Neutrophil (primary cell): ENCODE results near the gene DBP.
"Not testable (repeated sequence)": the region's sequence is repeated elsewhere in the genome, so short reads cannot be mapped to it uniquely, and the experiment has no call there.

Source experiments
- H3K27ac ChIP-seq: fragments of 200-600 bp; sonication (generic); 2 replicates; pipeline ENCODE4 v1.5.1; 2016; ENCODE audit warnings: mild to moderate bottlenecking, moderate library complexity
- H3K27me3 ChIP-seq: fragments of 200-600 bp; sonication (generic); 2 replicates; pipeline ENCODE4 v1.6.0; 2016; ENCODE audit warnings: mild to moderate bottlenecking
- H3K36me3 ChIP-seq: fragments of 200-600 bp; sonication (generic); 2 replicates; pipeline ENCODE4 v1.5.1; 2017
- H3K4me1 ChIP-seq, 2 experiments: fragments of 200-600 bp in 1 of 2; sonication (generic) in 1 of 2; 1 replicate in 1 of 2; 2 replicates in 1 of 2; pipeline versions ENCODE4 v1.5.1 to v1.6.1; 2013 to 2016; ENCODE audit warnings: low read depth in 1 of 2, low read length in 1 of 2, mild to moderate bottlenecking in 1 of 2, moderate library complexity in 1 of 2; ENCODE audit not compliant: control insufficient read depth in 1 of 2, insufficient read depth in 1 of 2
- H3K4me3 ChIP-seq, 2 experiments: fragments of 200-600 bp in 1 of 2; sonication (generic) in 1 of 2; 1 replicate in 1 of 2; 2 replicates in 1 of 2; pipeline ENCODE4 v1.5.1; 2013 to 2016; ENCODE audit warnings: low read depth in 1 of 2, low read length in 1 of 2, mild to moderate bottlenecking in 1 of 2, moderate library complexity in 1 of 2
- H3K9me3 ChIP-seq: fragments of 200-600 bp; sonication (generic); 2 replicates; pipeline ENCODE4 v1.5.1; 2016
- TF ChIP-seq, protein P1 (sequence below): fragments of 200-600 bp; sonication (generic); IDR thresholded peaks from 2 replicates; pipeline ENCODE4 v1.5.1; 2016; ENCODE audit warnings: antibody characterized with exemption

Gene DBP

DNA sequence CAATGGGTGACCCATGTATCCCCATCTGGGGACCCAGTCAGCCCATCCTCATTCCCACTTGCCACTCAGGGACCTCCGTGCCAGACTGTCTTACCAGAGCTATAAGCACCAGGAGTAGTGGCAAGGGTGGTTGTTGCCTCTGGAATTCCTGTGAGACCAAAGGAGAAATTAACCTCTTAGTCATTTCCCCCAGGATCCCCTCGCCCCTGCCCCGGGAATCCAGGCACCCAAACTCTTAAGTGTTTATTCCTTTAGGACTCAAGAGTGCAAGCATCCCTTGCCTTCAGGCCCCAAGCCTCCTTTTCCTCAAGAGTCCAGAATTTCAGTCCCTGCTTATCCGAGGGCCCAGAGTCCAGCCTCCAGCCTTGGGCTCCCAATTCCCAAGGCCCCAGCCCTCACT is 26.5 kb upstream of the DBP start:
- TF ChIP-seq, protein P1, sequence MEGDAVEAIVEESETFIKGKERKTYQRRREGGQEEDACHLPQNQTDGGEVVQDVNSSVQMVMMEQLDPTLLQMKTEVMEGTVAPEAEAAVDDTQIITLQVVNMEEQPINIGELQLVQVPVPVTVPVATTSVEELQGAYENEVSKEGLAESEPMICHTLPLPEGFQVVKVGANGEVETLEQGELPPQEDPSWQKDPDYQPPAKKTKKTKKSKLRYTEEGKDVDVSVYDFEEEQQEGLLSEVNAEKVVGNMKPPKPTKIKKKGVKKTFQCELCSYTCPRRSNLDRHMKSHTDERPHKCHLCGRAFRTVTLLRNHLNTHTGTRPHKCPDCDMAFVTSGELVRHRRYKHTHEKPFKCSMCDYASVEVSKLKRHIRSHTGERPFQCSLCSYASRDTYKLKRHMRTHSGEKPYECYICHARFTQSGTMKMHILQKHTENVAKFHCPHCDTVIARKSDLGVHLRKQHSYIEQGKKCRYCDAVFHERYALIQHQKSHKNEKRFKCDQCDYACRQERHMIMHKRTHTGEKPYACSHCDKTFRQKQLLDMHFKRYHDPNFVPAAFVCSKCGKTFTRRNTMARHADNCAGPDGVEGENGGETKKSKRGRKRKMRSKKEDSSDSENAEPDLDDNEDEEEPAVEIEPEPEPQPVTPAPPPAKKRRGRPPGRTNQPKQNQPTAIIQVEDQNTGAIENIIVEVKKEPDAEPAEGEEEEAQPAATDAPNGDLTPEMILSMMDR: no peak
- Histone ChIP-seq H3K27ac (no peak overlapping the region), H3K4me1 (peaks cover 0 to 14% of the 10 kb centered on the region in 2 experiments), H3K27me3 (no peaks in the 10 kb centered on the region), H3K9me3 (no peaks in the 10 kb centered on the region), H3K4me3 (no peak overlapping the region), H3K36me3 (no peaks in the 10 kb centered on the region)

DNA sequence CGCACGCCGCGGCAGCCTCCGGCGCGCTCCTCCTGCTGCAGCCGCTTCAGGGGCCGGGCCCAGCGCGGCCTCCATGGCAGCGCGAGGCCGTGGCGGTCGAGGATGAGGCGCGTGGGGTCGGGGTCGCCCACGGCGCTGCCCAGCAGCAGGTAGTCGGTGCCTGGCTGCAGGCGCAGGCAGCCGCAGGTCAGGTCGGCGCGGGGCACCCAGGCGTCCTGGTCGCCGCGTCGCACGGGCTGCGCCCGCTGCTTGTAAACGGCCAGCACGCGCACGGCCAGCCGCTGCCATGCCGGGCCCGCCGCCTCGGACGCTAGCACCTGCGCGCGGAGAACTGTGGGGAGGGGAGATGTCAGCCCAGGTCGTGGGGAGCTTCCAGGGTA is 24.5 kb upstream of the DBP start:
- no peak overlapping the region for H3K4me3 ChIP-seq
- peaks cover 4% of the 10 kb centered on the region for H3K27me3 ChIP-seq
- H3K9me3 ChIP-seq: no peaks in the 10 kb centered on the region
- peaks cover 0 to 14% of the 10 kb centered on the region in 2 experiments for H3K4me1 ChIP-seq
- TF ChIP-seq, protein P1: no peak
- H3K36me3 ChIP-seq: no peaks in the 10 kb centered on the region
- no peak overlapping the region for H3K27ac ChIP-seq

DNA sequence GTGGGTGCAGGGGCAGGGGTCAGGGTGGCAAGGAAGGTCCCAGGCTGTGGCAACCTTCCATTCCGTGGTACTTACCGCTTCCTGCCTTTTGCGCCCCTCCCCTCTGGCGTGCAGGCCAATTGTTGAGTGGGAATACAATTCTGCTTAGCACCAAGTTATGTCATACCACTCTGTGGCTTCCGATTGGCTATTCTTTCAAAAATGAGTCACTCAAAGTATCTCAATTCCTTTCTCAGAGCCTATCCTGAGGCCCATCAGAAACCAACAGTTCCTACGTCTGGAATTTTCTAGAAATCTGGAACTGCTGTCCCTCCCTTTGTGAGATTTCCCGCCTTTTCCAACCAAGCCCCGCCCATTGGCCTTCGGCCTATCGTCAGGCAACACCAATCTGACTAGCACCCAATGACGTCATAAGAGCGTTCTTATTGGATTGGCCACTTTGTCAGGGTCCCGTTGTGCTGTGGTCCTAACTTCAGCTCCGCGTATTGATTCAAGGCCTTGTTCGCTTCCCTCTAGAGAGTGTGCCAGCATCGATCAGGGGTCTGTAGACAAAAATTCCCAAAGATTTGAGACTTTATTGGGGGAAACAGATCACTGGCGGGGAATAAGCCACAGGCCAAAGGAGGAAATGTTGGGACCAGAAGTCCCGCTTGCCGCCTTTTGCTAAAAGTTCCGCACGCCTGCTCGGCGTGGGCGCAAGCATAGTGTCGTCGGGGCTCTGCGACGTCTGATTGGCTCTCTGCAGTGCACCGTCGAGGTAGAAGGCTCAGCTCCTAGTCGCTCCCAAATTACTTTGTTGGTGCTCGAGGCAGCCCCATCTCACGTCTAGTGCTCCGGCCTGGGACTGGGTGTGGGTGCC is 23.9 kb upstream of the DBP start:
- Histone ChIP-seq H3K9me3 (no peaks in the 10 kb centered on the region), H3K4me1 (peaks cover 0 to 14% of the 10 kb centered on the region in 2 experiments), H3K36me3 (no peaks in the 10 kb centered on the region), H3K4me3 (no peak overlapping the region), H3K27me3 (peaks cover 5% of the 10 kb centered on the region), H3K27ac (no peak overlapping the region)
- TF ChIP-seq, protein P1: no peak

DNA sequence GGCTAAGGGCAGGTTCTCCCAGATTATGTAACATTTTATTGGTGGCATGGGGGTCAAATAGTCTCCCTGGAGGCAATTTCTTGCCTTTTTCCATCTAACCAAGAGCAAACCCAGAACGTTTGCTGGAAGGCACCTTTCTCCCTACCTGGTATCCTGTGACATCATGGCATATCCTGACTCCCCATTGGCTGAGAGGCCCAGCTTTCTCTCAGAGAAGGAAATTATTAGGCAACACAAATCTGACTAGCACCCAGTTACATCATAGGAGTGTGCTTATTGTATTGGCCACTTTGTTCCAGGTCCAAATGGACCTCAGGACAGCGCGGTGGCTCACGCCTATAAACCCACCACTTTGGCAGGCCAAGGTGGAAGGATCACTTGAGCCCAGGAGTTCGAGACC is 22.6 kb upstream of the DBP start:
- TF ChIP-seq, protein P1: no peak
- no peak overlapping the region for H3K27ac ChIP-seq
- no peak overlapping the region for H3K4me3 ChIP-seq
- peaks cover 5% of the 10 kb centered on the region for H3K27me3 ChIP-seq
- no peaks in the 10 kb centered on the region for H3K9me3 ChIP-seq
- H3K4me1 ChIP-seq: peaks cover 0 to 14% of the 10 kb centered on the region in 2 experiments
- H3K36me3 ChIP-seq: no peaks in the 10 kb centered on the region

DNA sequence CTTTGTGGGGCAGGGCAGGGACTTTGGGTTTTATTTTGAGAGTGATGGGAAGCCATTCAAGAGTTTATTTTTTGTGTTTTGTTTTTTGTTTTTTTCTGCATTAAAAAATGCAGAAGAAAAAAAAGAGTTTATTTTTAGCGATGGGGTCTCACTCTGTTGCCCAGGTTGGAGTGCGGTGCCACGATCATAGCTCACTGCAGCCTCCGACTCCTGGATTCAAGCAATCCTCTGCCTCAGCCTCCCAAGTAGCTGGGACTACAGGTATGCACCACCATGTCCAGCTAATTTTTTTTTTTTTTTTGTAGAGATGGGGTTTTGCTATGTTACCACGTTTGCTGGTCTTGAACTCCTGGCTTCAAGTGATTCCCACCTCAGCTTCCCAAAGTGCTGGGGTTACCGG is 21.3 kb upstream of the DBP start:
- H3K27ac ChIP-seq: no peak overlapping the region
- H3K27me3 ChIP-seq: peaks cover 5% of the 10 kb centered on the region
- no peaks in the 10 kb centered on the region for H3K9me3 ChIP-seq
- peaks cover 0 to 14% of the 10 kb centered on the region in 2 experiments for H3K4me1 ChIP-seq
- H3K36me3 ChIP-seq: no peaks in the 10 kb centered on the region
- TF ChIP-seq, protein P1: no peak
- H3K4me3 ChIP-seq: no peak overlapping the region

DNA sequence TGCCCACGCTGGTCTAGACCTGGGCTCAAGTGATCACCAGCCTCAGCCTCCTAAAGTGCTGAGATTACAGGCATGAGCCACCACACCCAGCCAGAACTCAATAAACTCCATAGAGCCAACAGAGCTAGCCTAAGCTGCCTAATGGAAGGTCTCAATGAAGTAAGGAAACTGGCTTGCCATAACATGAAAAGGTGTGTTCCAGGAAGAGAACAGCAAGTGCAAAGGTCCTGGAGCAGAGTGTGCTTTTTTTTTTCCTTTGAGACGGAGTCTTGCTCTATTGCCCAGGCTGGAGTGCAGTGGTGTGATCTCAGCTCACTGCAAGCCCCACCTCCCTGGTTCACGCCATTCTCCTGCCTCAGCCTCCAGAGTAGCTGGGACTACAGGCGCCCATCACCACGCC is 20.6 kb upstream of the DBP start:
- not testable (repeated sequence) for H3K27ac ChIP-seq, H3K36me3 ChIP-seq, H3K9me3 ChIP-seq, H3K4me3 ChIP-seq
- Histone ChIP-seq H3K27me3 (peaks cover 10% of the 10 kb centered on the region), H3K4me1 (peaks cover 0 to 14% of the 10 kb centered on the region in 2 experiments)
